Trophoblast cell (in vitro differentiated cells and primary cell): ENCODE data around the gene HOXB3.

Experiments
- DNase-seq, 2 donors: peaks; one replicate each; pipeline ENCODE4 v3.0.0-alpha.2; 2016
- H2AFZ ChIP-seq: 2 replicates; pipeline ENCODE4 v1.6.1; 2013; ENCODE audit warnings: low read length, moderate library complexity, mild to moderate bottlenecking; ENCODE audit not compliant: insufficient read depth, poor library complexity
- H2AK5ac ChIP-seq: 2 replicates; pipeline ENCODE4 v1.6.1; 2013; ENCODE audit warnings: mild to moderate bottlenecking, low read length
- H2BK120ac ChIP-seq: 2 replicates; pipeline ENCODE4 v1.6.1; 2013; ENCODE audit warnings: low read length, mild to moderate bottlenecking, moderate library complexity; ENCODE audit not compliant: insufficient read depth, poor library complexity
- H2BK12ac ChIP-seq: 2 replicates; pipeline ENCODE4 v1.6.1; 2013; ENCODE audit warnings: mild to moderate bottlenecking, low read length, moderate library complexity
- H2BK5ac ChIP-seq: 2 replicates; pipeline ENCODE4 v1.6.1; 2013; ENCODE audit warnings: low read length, low read depth, moderate library complexity, mild to moderate bottlenecking; ENCODE audit not compliant: poor library complexity
- H3K14ac ChIP-seq: 2 replicates; pipeline ENCODE4 v1.6.1; 2013; ENCODE audit warnings: mild to moderate bottlenecking, low read length
- H3K18ac ChIP-seq: 2 replicates; pipeline ENCODE4 v1.6.1; 2013; ENCODE audit warnings: mild to moderate bottlenecking, low read length
- H3K23ac ChIP-seq: 2 replicates; pipeline ENCODE4 v1.6.1; 2013; ENCODE audit warnings: low read length
- H3K27ac ChIP-seq: 2 replicates; pipeline ENCODE4 v1.5.1; 2013; ENCODE audit warnings: low read depth, mild to moderate bottlenecking, inconsistent platforms, low read length, moderate library complexity
- H3K27me3 ChIP-seq: 2 replicates; pipeline ENCODE4 v1.6.1; 2013; ENCODE audit warnings: inconsistent platforms, mild to moderate bottlenecking, low read length, moderate library complexity; ENCODE audit not compliant: insufficient read depth
- H3K36me3 ChIP-seq, 2 experiments: 1 replicate in 1 of 2; 2 replicates in 1 of 2; pipeline ENCODE4 v1.6.1; 2013; ENCODE audit warnings: low read length in 2 of 2, mild to moderate bottlenecking in 2 of 2, moderate library complexity in 1 of 2; ENCODE audit not compliant: insufficient read depth in 2 of 2, control insufficient read depth in 1 of 2
- H3K4ac ChIP-seq: 2 replicates; pipeline ENCODE4 v1.6.1; 2013; ENCODE audit warnings: low read depth, mild to moderate bottlenecking, low read length, moderate library complexity
- H3K4me1 ChIP-seq, 2 experiments: 1 replicate in 1 of 2; 2 replicates in 1 of 2; pipeline ENCODE4 v1.6.1; 2013; ENCODE audit warnings: low read length in 2 of 2, mild to moderate bottlenecking in 2 of 2, moderate library complexity in 1 of 2; ENCODE audit not compliant: insufficient read depth in 2 of 2, control insufficient read depth in 1 of 2
- H3K4me2 ChIP-seq: 2 replicates; pipeline ENCODE4 v1.6.1; 2013; ENCODE audit warnings: inconsistent platforms, mild to moderate bottlenecking, low read length, moderate library complexity
- H3K4me3 ChIP-seq: 2 replicates; pipeline ENCODE4 v1.5.1; 2013; ENCODE audit warnings: mild to moderate bottlenecking, low read depth, low read length, inconsistent platforms
- H3K79me1 ChIP-seq: one replicate; pipeline ENCODE4 v1.6.1; 2013; ENCODE audit warnings: low read length
- H3K79me2 ChIP-seq: 2 replicates; pipeline ENCODE4 v1.6.1; 2013; ENCODE audit warnings: low read length, mild to moderate bottlenecking; ENCODE audit not compliant: control insufficient read depth, insufficient read depth, poor library complexity
- H3K9ac ChIP-seq: 2 replicates; pipeline ENCODE4 v1.6.1; 2013; ENCODE audit warnings: mild to moderate bottlenecking, low read length
- H3K9me3 ChIP-seq: 2 replicates; pipeline ENCODE4 v1.6.1; 2013; ENCODE audit warnings: low read depth, mild to moderate bottlenecking, control low read depth, inconsistent platforms, low read length; ENCODE audit not compliant: insufficient read depth
- H4K12ac ChIP-seq: 2 replicates; pipeline ENCODE4 v1.6.1; 2013; ENCODE audit warnings: low read depth, mild to moderate bottlenecking, low read length, moderate library complexity
- H4K8ac ChIP-seq: 2 replicates; pipeline ENCODE4 v1.6.1; 2013; ENCODE audit warnings: low read depth, mild to moderate bottlenecking, low read length, moderate library complexity
- H4K91ac ChIP-seq: one replicate; pipeline ENCODE4 v1.6.1; 2013; ENCODE audit warnings: low read depth, mild to moderate bottlenecking, low read length, moderate library complexity
- WGBS: extraction: QIAGEN DNeasy Blood & Tissue Kit; methylation state at CpG from one replicate; pipeline ENCODE4 v1.1.7; 2013; ENCODE audit warnings: missing lambda C conversion rate; ENCODE audit not compliant: insufficient read length, insufficient coverage; ENCODE audit errors: extremely low coverage; 5-methylcytosine and 5-hydroxymethylcytosine counted together

The HOXB3 gene

DNA sequence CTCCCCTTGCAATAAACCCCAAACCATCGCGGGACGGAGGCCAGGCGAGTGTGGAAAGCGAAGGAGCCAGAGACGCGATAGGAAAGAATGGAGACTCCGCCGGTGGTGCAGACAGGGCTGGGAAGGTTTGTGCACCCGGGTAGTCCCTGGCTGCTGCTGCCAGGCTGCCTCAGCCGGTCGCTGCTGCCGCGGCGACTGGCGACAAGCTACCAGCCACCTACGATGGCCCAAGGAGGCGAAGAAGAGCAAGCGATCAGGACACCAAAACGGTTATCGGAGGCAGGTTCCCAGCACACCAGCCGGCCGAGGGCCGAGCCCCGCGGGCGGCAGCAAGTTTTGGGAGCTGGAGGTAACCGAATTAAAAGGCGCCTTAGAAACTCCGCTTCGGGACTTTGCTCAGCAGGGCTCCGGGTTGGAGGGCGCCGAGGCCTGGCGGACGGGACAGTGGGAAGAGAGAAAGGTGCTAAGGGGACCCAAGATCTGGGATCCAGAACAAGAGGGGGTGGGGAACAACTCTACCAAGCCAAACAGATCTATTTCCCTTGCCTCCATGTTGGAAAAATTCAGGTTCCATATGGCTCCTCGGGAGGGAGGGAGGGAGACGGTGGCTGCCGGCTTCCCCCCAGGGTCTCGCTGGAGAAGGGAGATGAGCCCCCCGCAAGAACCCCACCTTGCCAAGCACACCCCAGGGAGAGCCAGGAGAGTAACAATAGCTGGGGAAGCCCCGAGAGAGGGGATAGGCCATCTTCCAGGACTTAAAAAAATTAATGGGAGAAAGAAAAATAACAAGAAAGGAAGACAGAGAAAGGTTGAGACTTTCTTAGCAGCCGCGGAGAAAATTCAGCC lies 35.4 kb downstream of the HOXB3 start:
- peak overlapping the region; percentile 22 for H3K4ac ChIP-seq
- H3K9me3 ChIP-seq = no peaks in the 10 kb centered on the region
- WGBS = no CpG with 5 or more reads among the region's 44 CpGs
- peak overlapping the region; percentile 70 for H4K12ac ChIP-seq
- peak overlapping the region; percentile 53 for H4K91ac ChIP-seq
- peak overlapping the region; percentile 88 for H3K4me2 ChIP-seq
- H3K23ac ChIP-seq = no peak overlapping the region
- H3K27ac ChIP-seq = peak overlapping the region; percentile 32
- H3K27me3 ChIP-seq = no peaks in the 10 kb centered on the region
- peak overlapping the region; percentile 64 for H3K4me3 ChIP-seq
- H3K79me2 ChIP-seq = peaks cover 8% of the 10 kb centered on the region
- H2AFZ ChIP-seq = peak overlapping the region; percentile 43
- peak overlapping the region; percentile 50 for H3K14ac ChIP-seq
- H2BK12ac ChIP-seq = peak overlapping the region; percentile 46
- peaks cover 21 to 27% of the 10 kb centered on the region in 2 experiments for H3K4me1 ChIP-seq
- peak overlapping the region; percentile 50 for H2BK5ac ChIP-seq
- H3K18ac ChIP-seq = peak overlapping the region; percentile 72
- H3K9ac ChIP-seq = peak overlapping the region; percentile 80
- H4K8ac ChIP-seq = peak overlapping the region; percentile 84
- H2BK120ac ChIP-seq = peak overlapping the region; percentile 55
- peak overlapping the region; percentile 22 for H2AK5ac ChIP-seq
- no peak for DNase-seq
- peaks cover 14% of the 10 kb centered on the region for H3K79me1 ChIP-seq
- peaks cover 9 to 14% of the 10 kb centered on the region in 2 experiments for H3K36me3 ChIP-seq

DNA sequence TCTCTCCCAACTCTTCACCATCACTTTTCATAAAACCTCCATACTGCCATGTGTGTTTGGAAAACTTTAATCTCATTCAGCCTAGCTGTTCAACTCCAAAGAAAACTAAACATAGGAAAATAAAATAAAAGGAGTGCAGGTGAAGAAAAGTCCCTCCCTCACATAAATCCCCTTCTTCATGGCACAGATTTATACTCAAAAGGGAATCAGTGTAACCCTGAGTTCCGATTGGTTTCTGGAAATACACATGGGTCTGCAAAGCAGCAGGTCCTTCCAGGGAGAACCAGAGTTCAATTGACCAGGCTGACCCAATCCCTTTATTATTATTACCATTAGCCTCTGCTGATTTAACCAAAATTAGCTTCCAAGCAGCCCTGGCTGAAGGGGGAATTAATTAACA lies 36.2 kb downstream of the HOXB3 start:
- H4K12ac ChIP-seq = no peak overlapping the region
- no peak overlapping the region for H2AK5ac ChIP-seq
- H2AFZ ChIP-seq = no peak overlapping the region
- no peak overlapping the region for H3K4me2 ChIP-seq
- no CpG with 5 or more reads among the region's 1 CpG for WGBS
- no peak overlapping the region for H3K14ac ChIP-seq
- no peak overlapping the region for H3K4ac ChIP-seq
- peaks cover 14% of the 10 kb centered on the region for H3K79me1 ChIP-seq
- H3K18ac ChIP-seq = no peak overlapping the region
- H3K9me3 ChIP-seq = no peaks in the 10 kb centered on the region
- H3K23ac ChIP-seq = no peak overlapping the region
- no peak overlapping the region for H4K8ac ChIP-seq
- no peak for DNase-seq
- no peak overlapping the region for H2BK5ac ChIP-seq
- H2BK12ac ChIP-seq = no peak overlapping the region
- H4K91ac ChIP-seq = no peak overlapping the region
- H3K36me3 ChIP-seq = peaks cover 9 to 14% of the 10 kb centered on the region in 2 experiments
- no peak overlapping the region for H2BK120ac ChIP-seq
- no peaks in the 10 kb centered on the region for H3K27me3 ChIP-seq
- H3K4me3 ChIP-seq = no peak overlapping the region
- H3K27ac ChIP-seq = no peak overlapping the region
- H3K79me2 ChIP-seq = peaks cover 8% of the 10 kb centered on the region
- H3K4me1 ChIP-seq = peaks cover 21 to 27% of the 10 kb centered on the region in 2 experiments
- no peak overlapping the region for H3K9ac ChIP-seq

GRCh38 chr17:48553190-48553547 lies 36.9 kb downstream of the HOXB3 start:
- Histone ChIP-seq H3K4me3 (no peak overlapping the region), H3K9me3 (no peaks in the 10 kb centered on the region), H2BK12ac (no peak overlapping the region), H2BK5ac (no peak overlapping the region), H3K79me2 (peaks cover 8% of the 10 kb centered on the region), H4K8ac (no peak overlapping the region), H3K23ac (no peak overlapping the region), H2AFZ (no peak overlapping the region), H4K91ac (no peak overlapping the region), H2BK120ac (no peak overlapping the region), H3K18ac (no peak overlapping the region), H3K4me2 (no peak overlapping the region), H3K27me3 (no peaks in the 10 kb centered on the region), H4K12ac (no peak overlapping the region), H3K4me1 (peaks cover 20 to 30% of the 10 kb centered on the region in 2 experiments), H3K14ac (no peak overlapping the region), H3K36me3 (peaks cover 9 to 14% of the 10 kb centered on the region in 2 experiments), H3K27ac (no peak overlapping the region), H2AK5ac (no peak overlapping the region), H3K79me1 (peaks cover 14% of the 10 kb centered on the region), H3K9ac (no peak overlapping the region), H3K4ac (no peak overlapping the region)
- DNase-seq = no peak
- no CpG with 5 or more reads among the region's 5 CpGs for WGBS

GRCh38 chr17:48552466-48553189 lies 37.4 kb downstream of the HOXB3 start:
- Histone ChIP-seq H4K12ac (peak overlapping the region; percentile 39), H2BK120ac (no peak overlapping the region), H2AK5ac (no peak overlapping the region), H3K4me2 (no peak overlapping the region), H3K27me3 (no peaks in the 10 kb centered on the region), H3K23ac (no peak overlapping the region), H2BK5ac (no peak overlapping the region), H3K4me1 (peaks cover 20 to 34% of the 10 kb centered on the region in 2 experiments), H3K9ac (no peak overlapping the region), H3K79me2 (peaks cover 8% of the 10 kb centered on the region), H3K36me3 (peaks cover 9 to 14% of the 10 kb centered on the region in 2 experiments), H3K27ac (no peak overlapping the region), H3K4ac (no peak overlapping the region), H2AFZ (no peak overlapping the region), H3K9me3 (no peaks in the 10 kb centered on the region), H3K18ac (peak overlapping the region; percentile 73), H2BK12ac (no peak overlapping the region), H3K14ac (no peak overlapping the region), H3K79me1 (peaks cover 14% of the 10 kb centered on the region), H4K91ac (no peak overlapping the region), H3K4me3 (no peak overlapping the region), H4K8ac (no peak overlapping the region)
- no peak for DNase-seq
- WGBS = no CpG with 5 or more reads among the region's 11 CpGs
